Measurements from ENCODE around the gene RPA1. TPM values are rescaled to one million over a fixed set of nuclear protein-coding genes. Genes with fewer than 3 reads are reported as not detected.

Gene RPA1
- total and polyA plus RNA-seq, 2 of the 4 experiments (the other 2 are of a cell fraction) = 38.4 to 48.2 TPM

GRCh38 chr17:1787301-1787902, 42.4 kb upstream of the RPA1 start (continued):
- TF ChIP-seq BHLHE40 (IDR thresholded peaks at IDR 0.05; ENCODE audit: low read depth, low read length) (peak; percentile 84), RCOR1 (IDR thresholded peaks at IDR 0.05; ENCODE audit: insufficient replicate concordance, low read length) (peak; percentile 51)

DNA sequence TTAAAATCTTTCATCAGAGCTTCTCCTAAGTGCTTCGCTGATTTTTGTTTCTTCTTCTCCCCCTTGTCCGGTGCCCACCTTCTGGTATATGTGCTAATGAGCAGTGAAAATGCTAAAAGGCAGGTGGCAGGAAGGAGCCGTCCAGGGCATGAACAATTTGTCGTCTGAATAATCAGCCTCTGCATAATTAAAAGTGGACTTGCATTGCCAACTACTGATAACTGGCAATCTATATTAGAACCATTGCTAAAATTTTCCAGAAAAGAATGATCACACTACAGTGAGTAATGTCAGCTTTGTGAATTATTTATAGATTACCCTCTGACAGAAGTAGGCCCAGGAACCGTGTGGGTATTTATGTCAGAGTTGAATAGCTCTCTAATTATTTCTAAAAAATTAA, 39.9 kb upstream of the RPA1 start:
- Histone ChIP-seq H3K4me3 (ENCODE audit: insufficient read depth, low read depth, low read length) (no peak overlapping the region), H3K4me1 (ENCODE audit: control insufficient read depth, insufficient read depth, low read length) (peaks cover 10% of the 10 kb centered on the region), H2AFZ (replicated peaks; ENCODE audit: low read length, poor library complexity) (no peak overlapping the region), H3K18ac (ENCODE audit: low read depth, low read length) (no peak overlapping the region), H2BK120ac (ENCODE audit: low read depth, low read length) (no peak overlapping the region), H2BK5ac (ENCODE audit: low read depth, low read length, poor library complexity, severe bottlenecking) (no peak overlapping the region), H4K5ac (ENCODE audit: low read depth, low read length) (no peak overlapping the region), H4K91ac (ENCODE audit: insufficient read depth, low read depth, low read length) (no peak overlapping the region), H2BK20ac (ENCODE audit: low read depth, low read length) (no peak overlapping the region), H3K56ac (ENCODE audit: extremely low read depth, insufficient read depth, low read length) (no peak overlapping the region), H3K9me1 (ENCODE audit: insufficient read depth, low read length) (peaks cover 4% of the 10 kb centered on the region), H3K27me3 (ENCODE audit: control insufficient read depth, insufficient read depth, low read length) (no peaks in the 10 kb centered on the region), H3K4me2 (ENCODE audit: low read depth, low read length) (no peak overlapping the region), H4K20me1 (ENCODE audit: insufficient read depth, low read length) (peaks cover 4% of the 10 kb centered on the region; the same call in 1 of the 2 replicates), H2AK5ac (ENCODE audit: low read depth, low read length) (no peak overlapping the region), H3K23ac (ENCODE audit: low read depth, low read length) (no peak overlapping the region), H4K8ac (ENCODE audit: low read depth in 2 of 2, low read length in 2 of 2) (no peak overlapping the region), H3K36me3 (ENCODE audit: control insufficient read depth, insufficient read depth, low read length) (peaks cover 7% of the 10 kb centered on the region), H3K14ac (replicated peaks; ENCODE audit: low read depth, low read length) (no peak overlapping the region), H3K9me3 (ENCODE audit: control insufficient read depth, insufficient read depth, low read length) (no peaks in the 10 kb centered on the region), H3K9ac (ENCODE audit: low read depth, low read length) (no peak overlapping the region), H2BK15ac (ENCODE audit: low read depth, low read length) (no peak overlapping the region), H2AK9ac (replicated peaks; ENCODE audit: low read depth, low read length, poor library complexity) (no peak overlapping the region), H3K27ac (ENCODE audit: insufficient read depth, low read length) (no peak overlapping the region), H3K79me1 (ENCODE audit: low read depth in 1 of 2, low read length in 2 of 2) (peaks cover 8 to 26% of the 10 kb centered on the region in 2 experiments), H3K4ac (ENCODE audit: low read depth, low read length) (no peak overlapping the region)
- no TSS peak for BruUV-seq (replicated peaks)
- WGBS, 2 experiments (ENCODE audit: extremely low coverage in 2 of 2, insufficient read length in 1 of 2) = no CpG with 5 or more reads among the region's 5 CpGs
- no peak for ATAC-seq (ENCODE audit: low read depth)
- dilution Hi-C loops (cut with HindIII; ENCODE audit: low sequenced_read_pairs, unreplicated experiment) (no loop called here), in situ Hi-C loops (cut with MboI; ENCODE audit: low sequenced_read_pairs) (loop anchor here (5.0 to 10.0 kb wide), 2 partner anchors 68 to 135 kb away; partner anchors contain the start of gene WDR81), intact Hi-C loops (cut with micrococcal nuclease) (loop anchor here (5.0 to 10.0 kb wide), 2 partner anchors 123 to 215 kb away; no protein-coding TSS in a partner anchor)
- DNase-seq = no peak
- ChIA-PET CTCF (no interaction called here), POLR2A (ENCODE audit: unreplicated experiment) (no interaction called here)
- no peak for TF ChIP-seq MAFK (IDR thresholded peaks at IDR 0.05; ENCODE audit: low read depth, low read length)
- TF ChIP-seq RFX5 (IDR thresholded peaks at IDR 0.05; ENCODE audit: low read depth, low read length) = no peak
- TF ChIP-seq, protein P1, sequence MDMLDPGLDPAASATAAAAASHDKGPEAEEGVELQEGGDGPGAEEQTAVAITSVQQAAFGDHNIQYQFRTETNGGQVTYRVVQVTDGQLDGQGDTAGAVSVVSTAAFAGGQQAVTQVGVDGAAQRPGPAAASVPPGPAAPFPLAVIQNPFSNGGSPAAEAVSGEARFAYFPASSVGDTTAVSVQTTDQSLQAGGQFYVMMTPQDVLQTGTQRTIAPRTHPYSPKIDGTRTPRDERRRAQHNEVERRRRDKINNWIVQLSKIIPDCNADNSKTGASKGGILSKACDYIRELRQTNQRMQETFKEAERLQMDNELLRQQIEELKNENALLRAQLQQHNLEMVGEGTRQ (IDR thresholded peaks at IDR 0.05; ENCODE audit: low read depth, low read length) = no peak
- no peak for TF ChIP-seq SMC3 (IDR thresholded peaks at IDR 0.05; ENCODE audit: low read depth, low read length)
- TF ChIP-seq CHD1 (IDR thresholded peaks at IDR 0.05; ENCODE audit: low read depth, low read length) = no peak
- no peak for TF ChIP-seq ELK1 (IDR thresholded peaks at IDR 0.05; ENCODE audit: borderline replicate concordance, low read depth, low read length)
- no peak for TF ChIP-seq NFE2L2 (IDR thresholded peaks at IDR 0.05; ENCODE audit: low read depth, low read length)
- no peak for TF ChIP-seq CEBPB (IDR thresholded peaks at IDR 0.05; ENCODE audit: low read depth, low read length)
- TF ChIP-seq MAZ (IDR thresholded peaks at IDR 0.05; ENCODE audit: borderline replicate concordance, low read depth, low read length) = no peak
- TF ChIP-seq RAD21 (IDR thresholded peaks at IDR 0.05; ENCODE audit: low read length) = no peak
- no peak for TF ChIP-seq FOS (IDR thresholded peaks at IDR 0.05; ENCODE audit: low read depth, low read length)
- TF ChIP-seq MXI1 (IDR thresholded peaks at IDR 0.05; ENCODE audit: borderline replicate concordance, low read depth, low read length) = no peak
- TF ChIP-seq POLR2A (IDR thresholded peaks at IDR 0.05; ENCODE audit: low read depth, low read length) = no peak

All from IMR-90 (cell line).